ENCODE results near the gene PDGFA. TPM values are rescaled to one million over a fixed set of nuclear protein-coding genes. Genes with fewer than 3 reads are reported as not detected.

PDGFA gene
- total RNA-seq, 1 donor from 2014 or later: 32.4 TPM

DNA sequence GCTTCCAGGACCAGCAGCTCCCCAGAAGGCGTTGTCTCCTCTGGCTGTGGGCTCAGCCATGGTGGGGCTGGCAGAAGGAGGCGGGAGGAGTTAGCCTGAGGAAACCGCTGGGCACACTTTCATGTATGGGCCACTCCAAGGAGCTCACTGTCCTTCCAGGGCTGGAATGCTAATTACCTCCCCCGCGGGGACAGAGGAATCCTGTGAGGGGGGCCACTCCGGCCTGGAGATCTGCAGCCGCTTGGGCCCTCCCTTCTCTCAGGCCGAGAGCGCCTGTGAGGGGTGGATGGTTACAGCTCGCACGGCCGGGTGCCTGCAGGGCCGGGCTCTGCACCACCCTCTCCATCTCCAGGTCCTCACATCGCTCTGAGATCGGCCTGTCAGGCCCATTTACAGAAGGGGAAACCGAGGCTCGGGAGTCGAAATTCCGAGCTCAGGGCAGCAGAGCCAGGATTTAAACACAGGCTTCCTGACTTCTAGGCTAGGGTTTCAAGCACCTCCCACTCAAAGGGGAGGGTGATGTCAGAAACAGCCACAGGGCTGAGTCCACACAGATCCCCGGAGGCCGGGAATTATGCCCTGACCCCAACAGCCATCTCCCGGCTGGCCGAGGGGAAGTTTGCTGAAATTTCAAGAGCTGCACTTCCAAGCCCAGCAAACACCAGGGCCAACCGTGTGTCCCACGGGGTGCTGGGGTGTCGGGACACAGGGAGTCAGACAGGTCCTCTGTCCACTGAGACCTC is 59.1 kb downstream of the PDGFA start:
- DNase-seq: no peak

DNA sequence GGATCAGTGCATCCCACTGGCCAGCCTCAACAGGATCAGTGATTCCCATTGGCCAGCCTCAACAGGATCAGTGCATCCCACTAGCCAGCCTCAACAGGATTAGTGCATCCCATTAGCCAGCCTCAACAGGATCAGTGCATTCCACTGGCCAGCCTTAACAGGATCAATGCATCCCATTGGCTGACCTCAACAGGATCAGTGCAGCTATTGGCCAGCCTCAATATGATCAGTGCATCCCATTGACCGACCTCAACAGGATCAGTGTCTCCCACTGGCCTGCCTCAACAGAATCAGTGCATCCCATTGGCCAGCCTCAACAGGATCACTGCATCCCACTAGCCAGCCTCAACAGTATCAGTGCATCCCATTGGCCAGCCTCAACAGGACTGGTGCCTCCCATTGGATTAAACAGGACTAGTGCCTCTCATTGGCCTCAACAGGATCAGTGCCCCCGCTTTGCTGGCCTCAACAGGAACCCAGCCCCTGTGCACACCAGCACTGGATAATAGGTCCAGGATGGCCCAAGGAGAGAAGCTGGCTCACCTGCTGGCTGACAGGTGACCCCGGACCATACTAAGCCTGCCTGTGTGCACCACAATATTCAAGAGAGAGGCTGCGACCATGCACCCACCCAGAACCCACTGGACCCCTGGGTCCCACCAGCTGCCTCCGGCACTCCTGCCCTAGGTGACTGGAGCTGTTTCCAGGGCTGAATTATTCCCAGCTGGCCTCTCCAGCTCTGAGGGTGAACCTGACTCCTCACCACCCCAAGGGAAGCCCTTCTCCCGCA is 59.9 kb downstream of the PDGFA start:
- DNase-seq: no peak

- DNase-seq: no peak
These were observed 61.0 kb downstream of the PDGFA start for GRCh38 chr7:458511-459245.

DNA sequence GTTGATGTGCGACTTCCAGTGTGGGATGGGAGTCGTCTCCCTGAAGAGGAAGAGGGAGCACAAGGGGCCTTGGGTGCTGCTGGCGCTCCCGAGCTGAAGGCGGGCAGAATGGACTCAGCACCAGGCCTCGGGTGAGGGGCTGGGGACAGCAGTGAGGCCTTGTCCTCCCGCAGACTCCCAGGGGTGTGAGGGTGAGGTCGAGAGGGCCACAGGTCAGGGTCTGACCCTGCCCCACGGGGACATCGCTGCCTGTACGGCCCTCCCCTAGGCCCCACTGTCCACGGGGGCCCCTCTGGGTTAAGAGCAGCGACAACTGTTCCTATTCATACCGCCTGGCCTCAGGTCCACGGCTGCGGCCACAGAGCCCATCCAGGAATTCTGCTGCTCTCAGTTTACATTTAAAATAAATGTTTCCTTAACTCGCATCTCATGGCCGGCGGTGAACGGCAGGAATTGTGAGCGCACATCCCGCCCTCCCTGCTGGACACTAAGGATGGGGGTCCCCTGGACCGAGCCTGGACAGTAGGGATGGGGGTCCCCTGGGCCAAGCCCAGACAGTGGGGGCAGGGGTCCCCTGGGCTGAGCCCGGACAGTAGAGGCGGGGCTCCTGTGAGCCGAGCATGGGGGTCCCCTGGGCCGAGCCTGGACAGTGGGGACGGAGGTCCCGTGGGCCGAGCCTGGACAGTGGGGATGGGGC is 61.7 kb downstream of the PDGFA start:
- DNase-seq: no peak

DNA sequence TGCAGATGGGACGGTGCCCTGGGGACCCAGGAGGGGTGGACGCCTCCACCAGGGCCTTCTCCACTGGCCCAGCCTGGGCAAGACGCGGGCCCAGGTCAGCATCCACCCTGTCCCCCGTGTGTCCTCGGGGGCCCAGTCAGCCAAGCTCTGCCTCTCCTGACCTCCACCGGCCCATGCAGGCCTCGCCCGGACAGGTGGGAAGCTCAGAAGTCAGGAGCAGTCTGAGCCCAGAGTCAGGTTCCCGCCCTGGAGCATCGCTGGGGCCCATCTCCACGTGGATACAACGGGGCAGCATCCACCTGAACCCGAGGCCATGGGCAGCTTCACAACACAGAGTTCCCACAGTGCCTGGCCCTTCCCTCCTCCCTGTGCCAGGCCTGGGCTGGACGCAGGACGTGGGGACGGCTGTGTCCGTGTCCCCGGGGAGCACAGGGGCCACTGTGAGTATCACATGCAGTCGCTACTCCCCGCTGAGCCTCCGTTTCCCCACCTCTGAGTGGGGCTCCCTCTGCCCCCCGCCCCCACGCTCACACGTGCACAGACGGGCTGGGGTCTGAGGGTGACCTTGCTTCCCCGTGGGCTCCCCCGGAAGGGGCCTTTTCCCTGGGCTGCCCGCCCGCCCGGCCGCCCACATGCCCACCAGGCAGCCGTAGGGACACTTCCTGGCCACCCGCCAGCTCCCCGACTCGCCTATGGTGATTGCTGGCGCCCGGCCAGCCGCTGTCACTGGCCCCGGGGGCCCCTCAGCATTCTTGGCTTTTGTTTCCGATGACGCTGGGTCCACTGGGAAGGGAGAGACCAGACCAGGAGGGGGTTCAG is 64.3 kb downstream of the PDGFA start:
- DNase-seq: no peak

DNA sequence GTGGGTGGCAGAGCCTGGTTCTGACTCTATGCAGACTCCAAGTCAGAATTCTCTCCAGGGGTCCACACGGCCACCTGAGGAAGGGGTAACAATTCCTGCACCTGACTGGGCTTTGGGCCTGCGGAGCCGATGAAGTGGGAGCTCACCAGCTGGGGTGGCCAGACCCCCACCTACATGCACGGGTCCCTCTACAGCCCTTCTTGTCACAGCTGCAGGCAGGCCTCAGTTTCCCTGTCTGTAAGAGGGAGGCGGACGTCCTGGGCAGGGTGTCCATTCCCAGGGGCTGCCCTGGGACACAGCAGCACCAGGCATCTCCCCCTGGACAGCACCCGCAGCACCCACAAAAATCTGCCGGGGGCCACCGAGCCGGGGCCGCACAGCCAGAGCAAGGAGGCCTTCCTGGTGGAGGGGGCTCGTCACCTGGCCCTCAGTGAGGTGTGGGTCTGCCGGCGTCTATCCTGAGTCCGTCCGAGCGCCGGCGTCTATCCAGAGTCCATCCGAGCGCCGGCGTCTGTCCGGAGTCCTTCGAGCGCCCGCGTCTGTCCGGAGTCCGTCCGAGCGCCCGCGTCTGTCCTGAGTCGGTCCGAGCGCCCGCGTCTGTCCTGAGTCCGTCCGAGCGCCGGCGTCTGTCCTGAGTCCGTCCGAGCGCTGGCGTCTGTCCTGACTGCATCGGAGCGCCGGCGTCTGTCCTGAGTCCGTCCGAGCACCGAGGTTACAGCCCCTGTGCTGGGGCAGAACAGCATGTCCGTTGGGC is 65.1 kb downstream of the PDGFA start:
- no peak for DNase-seq

GRCh38 chr7:453597-454306 is 65.9 kb downstream of the PDGFA start:
- no peak for DNase-seq

GRCh38 chr7:452791-453455 is 66.7 kb downstream of the PDGFA start:
- no peak for DNase-seq

- DNase-seq: no peak
These were observed 67.4 kb downstream of the PDGFA start for GRCh38 chr7:452226-452751.

DNA sequence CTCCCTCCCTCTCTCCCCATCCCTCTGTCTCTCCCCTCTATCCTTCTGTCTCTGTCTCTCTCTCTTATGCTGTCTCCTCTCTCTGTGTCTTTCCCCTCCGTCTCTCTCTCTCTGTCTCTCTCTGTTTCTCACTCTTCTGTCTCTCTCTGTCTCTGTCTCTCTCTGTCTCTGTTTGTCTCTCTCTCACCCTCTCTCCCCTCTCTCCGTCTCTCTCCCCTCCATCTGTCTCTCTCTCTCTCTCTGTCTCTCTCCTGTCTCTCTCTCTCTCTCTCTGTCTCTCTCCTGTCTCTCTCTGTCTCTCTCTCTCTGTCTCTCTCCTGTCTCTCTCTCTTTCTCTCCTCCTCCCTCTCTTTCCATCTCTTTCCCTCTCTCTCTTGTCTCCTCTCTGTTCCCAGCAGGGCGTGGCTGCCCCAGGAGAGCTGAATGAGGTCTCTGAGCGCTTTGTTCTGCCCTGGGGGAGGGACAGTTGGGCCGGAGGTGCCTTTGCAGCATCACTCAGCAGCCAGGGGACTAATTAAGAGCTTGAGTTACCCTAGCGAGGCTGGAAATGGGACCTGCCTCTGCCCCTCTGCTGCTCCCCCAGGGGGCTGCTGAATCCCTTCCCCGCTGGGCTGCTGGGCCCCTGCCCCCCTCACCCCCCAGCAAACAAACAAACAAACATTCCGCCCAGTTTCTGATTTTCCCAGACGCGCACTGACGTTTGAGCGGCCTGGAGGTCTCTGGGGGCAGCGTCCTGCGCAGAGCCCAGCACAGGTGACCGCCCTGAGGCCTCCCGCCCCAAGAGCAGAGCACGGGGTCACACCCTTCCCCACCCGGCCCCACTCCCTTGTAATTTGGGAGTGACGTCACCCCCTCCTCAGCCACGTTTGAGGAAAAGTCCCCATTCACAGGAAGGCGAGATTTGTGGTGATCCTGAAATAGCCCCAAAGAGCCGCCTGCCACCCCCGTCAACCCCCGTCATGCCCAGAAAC is 68.1 kb downstream of the PDGFA start:
- DNase-seq: no peak

GRCh38 chr7:450741-451140 is 68.9 kb downstream of the PDGFA start:
- DNase-seq: no peak

DNA sequence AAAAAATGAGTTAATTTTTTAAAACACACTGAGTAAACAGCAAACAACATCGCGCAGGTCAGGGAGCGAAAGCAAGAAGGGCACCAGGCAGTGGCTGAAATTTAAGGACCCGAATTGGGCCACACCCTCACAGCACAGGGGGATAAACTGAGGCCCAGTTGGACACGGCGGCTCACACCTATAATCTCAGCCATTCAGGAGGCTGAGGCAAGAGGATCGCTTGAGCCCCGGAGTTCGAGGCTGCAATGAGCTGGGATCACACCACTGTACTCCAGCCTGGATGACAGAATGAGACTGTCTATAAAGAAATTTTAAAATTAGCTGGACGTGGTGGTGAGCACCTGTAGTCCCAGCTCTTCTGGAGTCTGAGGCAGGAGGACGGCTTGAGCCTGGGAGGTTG is 69.6 kb downstream of the PDGFA start:
- no peak for DNase-seq

- no peak for DNase-seq
These were observed 70.2 kb downstream of the PDGFA start for GRCh38 chr7:449324-450019.

DNA sequence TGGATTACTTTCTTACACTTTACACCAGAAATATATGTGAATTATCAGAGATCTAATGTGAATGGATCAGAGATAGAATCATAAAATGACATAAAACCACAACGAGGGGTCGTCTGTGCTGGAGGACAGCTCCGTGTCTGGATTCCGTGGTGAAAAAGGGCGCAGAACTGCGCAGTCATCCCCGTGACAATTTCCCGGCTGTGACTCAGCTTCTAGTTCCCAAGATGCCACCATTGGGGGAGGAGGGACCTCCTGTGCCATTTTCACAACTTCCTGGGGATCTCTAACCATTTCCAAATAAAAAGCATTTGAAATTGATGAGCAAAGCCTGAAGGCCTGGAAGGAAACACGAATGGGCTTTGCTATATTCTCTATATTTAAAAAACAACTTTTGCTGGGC is 72.1 kb downstream of the PDGFA start:
- DNase-seq: no peak

All from occipital lobe (tissue), 2 donors.